ENCODE results near the gene CRACR2A.

CRACR2A gene

DNA sequence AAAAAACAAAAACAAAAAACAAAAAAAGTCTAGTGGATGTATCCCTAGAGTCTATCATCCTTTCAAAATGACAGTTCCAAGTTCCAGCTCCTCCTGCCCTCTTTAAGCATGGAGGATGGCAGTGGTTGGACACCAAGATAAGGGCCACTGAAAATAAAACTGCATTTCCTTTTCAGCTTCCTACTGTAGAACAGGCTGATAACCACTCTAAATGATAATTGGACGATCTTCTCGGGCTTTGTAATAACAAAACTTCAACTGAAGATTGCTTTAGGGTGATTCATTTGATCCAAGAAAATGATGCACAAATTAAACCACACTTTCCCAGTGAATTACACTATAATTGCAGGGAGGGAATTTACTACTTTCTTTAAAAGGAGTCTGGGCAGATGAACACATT is 42.2 kb upstream of the CRACR2A start:
- no peak for DNase-seq (ENCODE audit: low read depth in 1 of 2, low spot score in 1 of 2)
- TF ChIP-seq, protein P1, sequence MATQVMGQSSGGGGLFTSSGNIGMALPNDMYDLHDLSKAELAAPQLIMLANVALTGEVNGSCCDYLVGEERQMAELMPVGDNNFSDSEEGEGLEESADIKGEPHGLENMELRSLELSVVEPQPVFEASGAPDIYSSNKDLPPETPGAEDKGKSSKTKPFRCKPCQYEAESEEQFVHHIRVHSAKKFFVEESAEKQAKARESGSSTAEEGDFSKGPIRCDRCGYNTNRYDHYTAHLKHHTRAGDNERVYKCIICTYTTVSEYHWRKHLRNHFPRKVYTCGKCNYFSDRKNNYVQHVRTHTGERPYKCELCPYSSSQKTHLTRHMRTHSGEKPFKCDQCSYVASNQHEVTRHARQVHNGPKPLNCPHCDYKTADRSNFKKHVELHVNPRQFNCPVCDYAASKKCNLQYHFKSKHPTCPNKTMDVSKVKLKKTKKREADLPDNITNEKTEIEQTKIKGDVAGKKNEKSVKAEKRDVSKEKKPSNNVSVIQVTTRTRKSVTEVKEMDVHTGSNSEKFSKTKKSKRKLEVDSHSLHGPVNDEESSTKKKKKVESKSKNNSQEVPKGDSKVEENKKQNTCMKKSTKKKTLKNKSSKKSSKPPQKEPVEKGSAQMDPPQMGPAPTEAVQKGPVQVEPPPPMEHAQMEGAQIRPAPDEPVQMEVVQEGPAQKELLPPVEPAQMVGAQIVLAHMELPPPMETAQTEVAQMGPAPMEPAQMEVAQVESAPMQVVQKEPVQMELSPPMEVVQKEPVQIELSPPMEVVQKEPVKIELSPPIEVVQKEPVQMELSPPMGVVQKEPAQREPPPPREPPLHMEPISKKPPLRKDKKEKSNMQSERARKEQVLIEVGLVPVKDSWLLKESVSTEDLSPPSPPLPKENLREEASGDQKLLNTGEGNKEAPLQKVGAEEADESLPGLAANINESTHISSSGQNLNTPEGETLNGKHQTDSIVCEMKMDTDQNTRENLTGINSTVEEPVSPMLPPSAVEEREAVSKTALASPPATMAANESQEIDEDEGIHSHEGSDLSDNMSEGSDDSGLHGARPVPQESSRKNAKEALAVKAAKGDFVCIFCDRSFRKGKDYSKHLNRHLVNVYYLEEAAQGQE (IDR thresholded peaks at IDR 0.05; ENCODE audit: insufficient replicate concordance, low read depth), result no peak
- TF ChIP-seq POLR2AphosphoS5 (IDR thresholded peaks at IDR 0.05; ENCODE audit: low read depth) (no peak), GABPA (IDR thresholded peaks at IDR 0.05; ENCODE audit: low read depth) (no peak), SPI1 (IDR thresholded peaks at IDR 0.05; ENCODE audit: borderline replicate concordance, low read depth) (no peak)
- TF ChIP-seq, protein P2, sequence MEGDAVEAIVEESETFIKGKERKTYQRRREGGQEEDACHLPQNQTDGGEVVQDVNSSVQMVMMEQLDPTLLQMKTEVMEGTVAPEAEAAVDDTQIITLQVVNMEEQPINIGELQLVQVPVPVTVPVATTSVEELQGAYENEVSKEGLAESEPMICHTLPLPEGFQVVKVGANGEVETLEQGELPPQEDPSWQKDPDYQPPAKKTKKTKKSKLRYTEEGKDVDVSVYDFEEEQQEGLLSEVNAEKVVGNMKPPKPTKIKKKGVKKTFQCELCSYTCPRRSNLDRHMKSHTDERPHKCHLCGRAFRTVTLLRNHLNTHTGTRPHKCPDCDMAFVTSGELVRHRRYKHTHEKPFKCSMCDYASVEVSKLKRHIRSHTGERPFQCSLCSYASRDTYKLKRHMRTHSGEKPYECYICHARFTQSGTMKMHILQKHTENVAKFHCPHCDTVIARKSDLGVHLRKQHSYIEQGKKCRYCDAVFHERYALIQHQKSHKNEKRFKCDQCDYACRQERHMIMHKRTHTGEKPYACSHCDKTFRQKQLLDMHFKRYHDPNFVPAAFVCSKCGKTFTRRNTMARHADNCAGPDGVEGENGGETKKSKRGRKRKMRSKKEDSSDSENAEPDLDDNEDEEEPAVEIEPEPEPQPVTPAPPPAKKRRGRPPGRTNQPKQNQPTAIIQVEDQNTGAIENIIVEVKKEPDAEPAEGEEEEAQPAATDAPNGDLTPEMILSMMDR (IDR thresholded peaks at IDR 0.05; ENCODE audit: insufficient read depth, low read length), result no peak
- Histone ChIP-seq H3K27ac (replicated peaks) (no peak overlapping the region), H3K4me3 (replicated peaks; ENCODE audit: insufficient read depth, low read length) (no peak overlapping the region), H3K27me3 (ENCODE audit: insufficient read depth, poor library complexity, severe bottlenecking) (no peaks in the 10 kb centered on the region)

DNA sequence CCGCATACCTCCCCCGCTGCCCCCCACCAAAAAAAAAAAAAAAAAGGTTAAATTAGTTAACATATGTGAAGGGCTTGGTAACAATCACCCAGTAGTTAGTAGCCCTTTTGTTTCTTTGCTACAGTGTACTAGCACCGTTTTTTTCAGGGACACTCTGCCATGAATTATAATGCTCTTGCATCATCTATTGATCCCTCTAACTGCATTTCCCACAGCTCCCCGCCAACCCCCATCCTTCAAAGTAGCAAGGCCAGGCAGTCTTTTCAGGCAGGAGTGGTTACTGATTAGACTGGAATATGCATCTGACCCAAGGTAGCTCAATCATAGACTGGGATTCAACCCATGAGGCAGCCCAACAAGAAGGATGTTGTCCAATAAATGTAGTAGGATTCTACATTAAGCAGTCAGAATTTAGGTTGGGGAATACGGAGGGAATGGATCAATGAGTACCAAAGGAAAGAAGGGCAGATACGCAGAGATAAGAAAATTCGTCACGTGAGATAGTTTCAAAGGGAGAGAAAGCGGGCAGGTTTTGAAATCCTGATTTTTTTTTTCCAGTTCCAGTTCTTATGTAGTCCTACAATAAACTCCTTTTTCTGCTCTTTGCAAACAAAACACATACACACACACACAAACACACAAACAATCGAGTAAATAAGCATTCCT is 39.8 kb upstream of the CRACR2A start:
- no peak for DNase-seq (ENCODE audit: low read depth in 1 of 2, low spot score in 1 of 2)
- TF ChIP-seq GABPA (IDR thresholded peaks at IDR 0.05; ENCODE audit: low read depth) (no peak), POLR2AphosphoS5 (IDR thresholded peaks at IDR 0.05; ENCODE audit: low read depth) (no peak), SPI1 (IDR thresholded peaks at IDR 0.05; ENCODE audit: borderline replicate concordance, low read depth) (no peak)
- TF ChIP-seq, protein P1 (IDR thresholded peaks at IDR 0.05; ENCODE audit: insufficient replicate concordance, low read depth), result no peak
- TF ChIP-seq, protein P2 (IDR thresholded peaks at IDR 0.05; ENCODE audit: insufficient read depth, low read length), result no peak
- H3K27ac ChIP-seq (replicated peaks), result no peak overlapping the region
- no peaks in the 10 kb centered on the region for H3K27me3 ChIP-seq (ENCODE audit: insufficient read depth, poor library complexity, severe bottlenecking)
- no peak overlapping the region for H3K4me3 ChIP-seq (replicated peaks; ENCODE audit: insufficient read depth, low read length)

DNA sequence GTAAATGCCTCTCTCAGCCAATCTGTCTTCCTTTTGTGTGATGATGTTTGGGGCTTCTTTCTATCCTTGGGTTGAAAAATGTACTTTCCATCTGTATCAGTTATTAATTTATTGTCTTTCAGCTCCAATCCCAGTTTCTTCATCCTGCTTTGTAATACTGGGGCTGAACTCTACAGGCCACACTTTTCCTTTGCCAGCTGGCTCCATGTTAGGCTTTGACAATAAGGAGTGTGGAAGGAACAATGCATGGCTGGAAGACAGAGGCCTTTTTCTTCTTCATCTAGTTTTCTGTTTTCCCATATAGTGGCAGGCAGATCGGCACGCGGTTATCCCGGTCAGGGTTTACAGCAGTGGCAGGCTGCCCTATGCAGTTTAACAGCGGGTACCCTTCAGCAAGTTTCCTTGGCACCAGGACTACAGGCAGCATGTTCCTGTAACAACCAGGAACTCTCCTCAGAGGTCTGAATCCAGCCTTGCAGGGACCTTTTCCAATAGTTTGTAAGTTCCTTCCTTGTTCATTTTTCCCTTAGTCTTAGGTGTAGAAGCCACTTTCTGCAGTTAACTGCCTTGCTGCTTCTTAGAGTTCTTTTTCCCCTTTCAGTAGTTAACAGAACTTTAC is 38.5 kb upstream of the CRACR2A start:
- H3K4me3 ChIP-seq (replicated peaks; ENCODE audit: insufficient read depth, low read length), result no peak overlapping the region
- TF ChIP-seq, protein P1 (IDR thresholded peaks at IDR 0.05; ENCODE audit: insufficient replicate concordance, low read depth), result no peak
- no peak for TF ChIP-seq GABPA (IDR thresholded peaks at IDR 0.05; ENCODE audit: low read depth)
- no peak for TF ChIP-seq POLR2AphosphoS5 (IDR thresholded peaks at IDR 0.05; ENCODE audit: low read depth)
- no peak for TF ChIP-seq SPI1 (IDR thresholded peaks at IDR 0.05; ENCODE audit: borderline replicate concordance, low read depth)
- TF ChIP-seq, protein P2 (IDR thresholded peaks at IDR 0.05; ENCODE audit: insufficient read depth, low read length), result no peak
- H3K27ac ChIP-seq (replicated peaks), result no peak overlapping the region
- DNase-seq (ENCODE audit: low read depth in 1 of 2, low spot score in 1 of 2), result no peak
- H3K27me3 ChIP-seq (ENCODE audit: insufficient read depth, poor library complexity, severe bottlenecking), result no peaks in the 10 kb centered on the region
